Coronary artery (tissue), 2 donors: ENCODE data around the gene SEMA6A.

Experiments used
- DNase-seq: peaks from one replicate; pipeline ENCODE4 v3.0.0-alpha.2; 2017; ENCODE audit warnings: low spot score
- H3K27ac ChIP-seq, 2 donors: fragments of 200-600 bp; sonication (generic); one replicate each; pipeline ENCODE4 v1.5.1; 2016 to 2019
- H3K4me3 ChIP-seq: fragments of 200-600 bp; sonication (generic); 2 replicates; pipeline ENCODE4 v1.5.1; 2016; ENCODE audit warnings: mild to moderate bottlenecking, moderate library complexity
- TF ChIP-seq, protein P1 (sequence below): fragments of 200-600 bp; sonication (generic); IDR thresholded peaks from one replicate; pipeline ENCODE4 v1.5.1; 2019; ENCODE audit warnings: antibody characterized with exemption

Gene SEMA6A

DNA sequence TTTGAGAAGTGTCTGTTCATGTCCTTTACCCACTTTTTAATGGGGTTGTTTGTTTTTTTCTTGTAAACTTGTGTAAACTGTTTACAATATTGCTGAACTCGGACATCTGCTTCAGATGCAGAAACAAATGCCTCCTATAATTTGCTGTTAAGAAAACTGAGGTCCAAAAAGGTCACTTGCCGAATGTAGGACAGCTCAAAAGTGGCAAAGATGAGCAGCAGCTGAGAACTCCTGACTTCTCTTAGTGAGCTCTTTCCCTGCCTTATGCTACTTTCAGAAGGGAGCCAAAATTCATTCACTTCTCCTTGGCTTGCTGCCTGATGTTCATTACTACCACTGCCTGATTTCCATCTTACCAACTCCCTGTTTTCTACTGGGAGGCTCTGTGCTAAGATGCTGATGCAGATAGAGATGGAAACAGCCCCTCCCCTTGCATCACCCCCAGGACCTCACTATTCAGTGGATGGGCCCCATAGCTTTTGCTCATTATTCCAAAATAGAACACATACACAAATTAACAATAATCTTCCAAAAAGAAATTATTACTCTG is 60.1 kb downstream of the SEMA6A start:
- Histone ChIP-seq H3K27ac (no peak overlapping the region), H3K4me3 (no peak overlapping the region)
- DNase-seq = no peak
- TF ChIP-seq, protein P1, sequence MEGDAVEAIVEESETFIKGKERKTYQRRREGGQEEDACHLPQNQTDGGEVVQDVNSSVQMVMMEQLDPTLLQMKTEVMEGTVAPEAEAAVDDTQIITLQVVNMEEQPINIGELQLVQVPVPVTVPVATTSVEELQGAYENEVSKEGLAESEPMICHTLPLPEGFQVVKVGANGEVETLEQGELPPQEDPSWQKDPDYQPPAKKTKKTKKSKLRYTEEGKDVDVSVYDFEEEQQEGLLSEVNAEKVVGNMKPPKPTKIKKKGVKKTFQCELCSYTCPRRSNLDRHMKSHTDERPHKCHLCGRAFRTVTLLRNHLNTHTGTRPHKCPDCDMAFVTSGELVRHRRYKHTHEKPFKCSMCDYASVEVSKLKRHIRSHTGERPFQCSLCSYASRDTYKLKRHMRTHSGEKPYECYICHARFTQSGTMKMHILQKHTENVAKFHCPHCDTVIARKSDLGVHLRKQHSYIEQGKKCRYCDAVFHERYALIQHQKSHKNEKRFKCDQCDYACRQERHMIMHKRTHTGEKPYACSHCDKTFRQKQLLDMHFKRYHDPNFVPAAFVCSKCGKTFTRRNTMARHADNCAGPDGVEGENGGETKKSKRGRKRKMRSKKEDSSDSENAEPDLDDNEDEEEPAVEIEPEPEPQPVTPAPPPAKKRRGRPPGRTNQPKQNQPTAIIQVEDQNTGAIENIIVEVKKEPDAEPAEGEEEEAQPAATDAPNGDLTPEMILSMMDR = no peak

DNA sequence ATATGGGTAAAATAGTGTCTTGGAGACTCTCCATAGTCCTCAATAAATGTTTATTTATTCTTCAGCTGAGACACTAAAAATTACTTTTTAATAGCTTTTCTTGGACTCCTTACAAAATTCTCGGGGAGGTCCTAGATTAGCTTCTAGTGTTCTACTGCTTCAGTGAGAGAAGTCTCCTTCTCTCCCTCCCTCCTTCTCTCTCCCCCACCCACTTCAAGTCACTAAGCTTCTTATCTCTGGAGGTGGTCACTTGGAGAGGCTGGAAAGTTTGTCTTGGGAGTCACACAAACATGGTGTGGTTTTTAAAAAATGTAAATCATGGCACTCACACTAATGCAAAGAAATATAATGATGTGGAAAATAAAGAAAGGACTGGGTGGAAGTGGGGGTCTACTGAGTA is 64.1 kb downstream of the SEMA6A start:
- no peak overlapping the region for H3K27ac ChIP-seq
- TF ChIP-seq, protein P1 = no peak
- DNase-seq = no peak
- no peak overlapping the region for H3K4me3 ChIP-seq

DNA sequence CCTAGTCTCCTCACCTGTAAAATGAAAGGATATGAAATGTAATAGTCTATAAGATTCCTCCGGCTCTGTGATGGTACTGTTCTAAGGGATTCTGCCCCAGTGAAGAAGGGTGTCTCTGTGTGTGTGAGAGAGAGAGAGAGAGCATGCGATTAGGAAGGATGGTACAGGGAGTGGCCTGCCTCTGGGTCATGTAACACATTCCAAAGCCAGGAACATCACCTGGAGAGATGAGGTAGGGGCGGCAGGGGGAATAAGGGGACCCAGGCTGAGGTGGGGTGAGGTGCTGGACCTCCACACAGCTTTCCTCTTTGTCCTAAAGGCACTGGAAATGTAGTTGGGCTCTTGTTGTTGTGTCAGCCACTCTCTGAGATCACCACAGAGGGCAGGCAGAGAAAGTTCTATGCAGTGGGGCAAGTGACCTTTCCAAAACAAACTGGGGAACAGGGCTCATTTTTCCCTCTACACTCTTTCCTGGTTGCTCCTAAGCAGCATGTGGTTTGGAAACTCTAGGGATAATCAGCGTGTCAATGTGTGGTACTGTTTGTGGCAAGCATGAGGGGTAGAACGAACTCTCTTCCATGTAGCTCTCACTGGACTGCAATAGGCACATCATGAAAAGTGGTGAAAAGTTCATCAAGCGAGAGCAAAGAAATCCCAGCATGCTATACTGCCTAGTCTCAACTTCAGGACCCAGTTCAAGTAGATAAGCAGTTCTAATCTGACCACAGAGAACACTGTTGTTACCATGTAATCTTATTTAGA is 65.0 kb downstream of the SEMA6A start:
- no peak for DNase-seq
- Histone ChIP-seq H3K4me3 (no peak overlapping the region), H3K27ac (no peak overlapping the region)
- TF ChIP-seq, protein P1 = no peak

DNA sequence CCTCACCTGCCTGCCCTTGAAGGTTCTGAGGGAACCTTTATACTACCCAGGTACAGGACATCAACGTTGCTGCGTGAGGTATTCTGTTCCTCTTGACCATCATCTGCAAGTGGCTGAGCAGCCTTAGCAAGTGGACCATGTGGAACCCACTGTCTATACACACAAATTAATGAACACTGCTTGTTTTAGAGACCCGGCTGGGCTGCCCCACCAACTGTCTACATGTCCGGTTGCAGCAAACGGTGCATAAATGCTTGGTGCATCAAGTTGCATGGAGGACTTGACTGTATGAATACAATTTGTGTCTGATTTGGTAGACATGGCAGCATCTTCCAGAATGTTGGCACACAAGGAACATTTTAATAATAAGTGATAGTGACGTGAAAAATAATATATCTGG is 65.8 kb downstream of the SEMA6A start:
- Histone ChIP-seq H3K27ac (no peak overlapping the region), H3K4me3 (no peak overlapping the region)
- no peak for DNase-seq
- TF ChIP-seq, protein P1 = no peak

DNA sequence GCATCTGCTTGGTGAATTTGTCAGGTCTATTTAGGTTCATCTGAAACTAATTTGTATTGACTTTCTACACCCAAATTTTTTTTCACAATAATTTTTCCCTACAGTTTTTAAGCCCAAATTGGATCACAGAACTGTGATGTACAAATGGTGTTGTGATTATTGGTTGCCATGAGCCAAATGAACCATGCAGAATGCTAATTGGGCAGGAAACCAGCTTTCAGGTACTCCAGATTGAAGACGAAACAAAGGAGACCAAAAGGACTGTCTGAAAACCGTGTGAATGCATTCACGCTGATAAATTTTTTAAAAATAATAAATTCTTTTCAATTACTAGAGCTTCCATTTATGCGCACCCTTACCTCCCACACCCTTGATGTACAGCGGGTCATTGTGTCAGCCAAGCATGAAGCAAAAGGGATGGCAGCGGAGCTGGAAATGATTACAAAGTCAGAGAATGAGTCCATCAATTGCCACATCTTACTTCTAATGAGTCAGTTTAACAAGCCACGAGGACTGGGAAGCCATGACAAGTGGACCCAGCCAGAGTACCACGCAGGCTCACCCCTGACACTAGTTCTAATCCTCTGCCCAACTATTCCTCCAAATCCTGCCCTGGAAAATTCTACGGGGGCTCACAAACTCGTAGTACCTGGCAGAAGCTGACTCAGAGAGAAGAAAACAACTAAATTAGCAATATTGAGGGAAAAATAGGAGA is 66.5 kb downstream of the SEMA6A start:
- H3K4me3 ChIP-seq = no peak overlapping the region
- no peak overlapping the region for H3K27ac ChIP-seq
- TF ChIP-seq, protein P1 = no peak
- no peak for DNase-seq

DNA sequence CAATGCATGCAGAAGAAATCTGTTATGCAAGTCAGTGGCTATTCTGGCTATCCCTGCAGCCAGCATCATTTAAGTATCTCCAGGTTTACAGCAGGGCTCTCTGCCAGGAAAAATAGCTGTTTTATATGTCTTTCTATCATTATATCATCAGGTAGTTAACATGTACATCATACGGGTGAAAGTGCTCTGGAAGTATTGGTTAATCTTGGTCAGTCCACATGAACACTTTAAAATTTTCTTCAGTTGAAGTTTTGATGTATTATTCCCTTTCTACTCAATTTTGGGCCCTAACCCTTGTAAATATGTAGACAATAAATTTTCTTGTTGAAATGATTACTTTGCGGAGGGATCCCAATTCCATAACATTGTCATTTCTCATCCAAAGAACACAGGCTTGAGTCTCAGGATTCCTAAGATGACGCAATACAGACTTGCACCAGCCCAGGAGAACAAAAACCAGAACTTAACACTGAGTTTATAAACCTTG is 67.5 kb downstream of the SEMA6A start:
- Histone ChIP-seq H3K4me3 (no peak overlapping the region), H3K27ac (no peak overlapping the region)
- DNase-seq = no peak
- TF ChIP-seq, protein P1 = no peak
